H1 (cell line): ENCODE measurements around the gene CXCL10. TPM values are rescaled to one million over a fixed set of nuclear protein-coding genes. Genes with fewer than 3 reads are reported as not detected.

ENCODE experiments used
- BRCA1 ChIP-seq: IDR thresholded peaks from 2 replicates; pipeline ENCODE4 v1.6.1; 2012; ENCODE audit warnings: low read depth, low read length, improper control_type of control experiment
- EZH2 ChIP-seq: fragments of 200-600 bp; sonication (generic); IDR thresholded peaks from 2 replicates; pipeline ENCODE4 v1.7.1; 2012; ENCODE audit warnings: low read depth, mild to moderate bottlenecking, moderate library complexity, low read length, inconsistent platforms; ENCODE audit not compliant: severe bottlenecking
- FOSL1 ChIP-seq: IDR thresholded peaks from 2 replicates; pipeline ENCODE4 v1.6.1; 2011; ENCODE audit warnings: mild to moderate bottlenecking, low read depth, low read length, moderate library complexity; ENCODE audit not compliant: insufficient read depth
- HDAC2 ChIP-seq, 2 experiments: fragments of 300-600 bp in 1 of 2; sonication (generic) in 1 of 2; IDR thresholded peaks; 2 replicates each; pipeline ENCODE4 v1.6.1; 2011 to 2012; ENCODE audit warnings: low read depth in 2 of 2, low read length in 2 of 2, mild to moderate bottlenecking in 2 of 2, moderate library complexity in 2 of 2, borderline replicate concordance in 1 of 2, inconsistent platforms in 1 of 2
- KDM5A ChIP-seq: fragments of 200-600 bp; IDR thresholded peaks from 2 replicates; pipeline ENCODE4 v1.7.1; 2012; ENCODE audit warnings: mild to moderate bottlenecking, low read length, inconsistent platforms, mixed read lengths
- RBBP5 ChIP-seq: IDR thresholded peaks from 2 replicates; pipeline ENCODE4 v1.7.1; 2012; ENCODE audit warnings: low read depth, mild to moderate bottlenecking, inconsistent platforms, low read length, moderate library complexity, borderline replicate concordance
- RXRA ChIP-seq: IDR thresholded peaks from 2 replicates; pipeline ENCODE4 v1.6.1; 2011; ENCODE audit warnings: low read depth, mild to moderate bottlenecking, low read length, moderate library complexity; ENCODE audit not compliant: insufficient read depth
- SP4 ChIP-seq: IDR thresholded peaks from 2 replicates; pipeline ENCODE4 v1.6.1; 2012; ENCODE audit warnings: low read length, inconsistent platforms
- SUZ12 ChIP-seq: fragments of 200-600 bp; sonication (generic); IDR thresholded peaks from 2 replicates; pipeline ENCODE4 v1.6.1; 2012; ENCODE audit warnings: mild to moderate bottlenecking, inconsistent platforms, low read length, moderate library complexity, mixed read lengths
- polyA plus RNA-seq, 7 experiments: library from polyadenylated mRNA; depleted of rRNA in 3 of 7; stranded (reverse) in 5 of 7; unstranded in 2 of 7; fragments of >200 nt in 5 of 7; fragments of 200-250 nt in 2 of 7; gene quantifications; 1 replicate in 5 of 7; 2 replicates in 1 of 7; 4 replicates in 1 of 7; pipeline versions ENCODE4 v1.2.1 to v1.2.3, GENCODE V29; 2011 to 2013; ENCODE audit warnings: missing spikeins in 2 of 7, mixed read lengths in 2 of 7
- total RNA-seq: library from RNA; stranded (reverse); fragmentation: NEBNext Ultra II Directional; extraction: Animal tissue kit (Norgen Biotek cat#: 25700); gene quantifications from 2 replicates; pipeline ENCODE4 v1.2.1, GENCODE V29; 2021
- TF ChIP-seq, protein P1 (sequence below): fragments of 300-600 bp; sonication (generic); IDR thresholded peaks from 2 replicates; pipeline ENCODE4 v1.7.1; 2012; ENCODE audit warnings: low read length, moderate library complexity, mild to moderate bottlenecking, inconsistent platforms; ENCODE audit not compliant: insufficient replicate concordance

CXCL10 gene
- total and polyA plus RNA-seq, 2 of the 8 experiments (the other 6 are each of a cell fraction or from before 2014, with no cell fraction given) = not detected

DNA sequence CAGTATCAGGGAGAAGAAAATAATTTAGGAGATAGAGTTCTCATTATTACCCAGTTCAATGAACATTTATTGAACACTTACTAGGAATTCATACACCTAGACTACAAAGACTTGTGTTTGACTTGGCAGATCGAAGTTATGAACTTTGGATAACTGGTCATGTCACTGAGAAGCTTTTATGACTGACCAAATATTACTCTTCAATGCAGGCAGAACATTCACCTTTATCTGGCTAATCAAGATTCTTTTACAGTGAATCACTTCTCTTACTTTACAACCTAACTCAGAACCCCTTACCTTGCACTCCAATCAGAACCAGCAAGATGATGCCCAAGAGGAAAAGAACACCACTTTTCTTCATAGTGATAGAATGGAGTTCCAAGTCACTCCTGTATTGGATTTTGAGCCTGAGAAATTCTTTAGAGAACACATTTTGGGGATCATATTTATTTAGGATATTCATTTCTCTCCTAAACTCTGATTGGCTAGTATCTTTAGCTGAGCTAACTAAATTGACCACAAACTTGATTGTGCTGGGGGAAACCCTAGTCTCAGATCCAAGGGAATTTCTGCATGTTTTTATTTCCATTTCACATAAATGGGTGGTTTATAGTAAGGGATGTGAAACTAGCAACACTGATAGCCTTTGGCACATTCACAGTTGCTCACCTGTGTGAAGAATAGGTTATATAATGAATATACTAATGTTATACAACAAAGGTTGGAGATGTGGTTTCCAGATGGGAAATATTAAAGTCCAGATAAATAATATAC lies 16.0 kb downstream of the CXCL10 start, which contains the start of gene CXCL9 (continued):
- TF ChIP-seq, protein P1, sequence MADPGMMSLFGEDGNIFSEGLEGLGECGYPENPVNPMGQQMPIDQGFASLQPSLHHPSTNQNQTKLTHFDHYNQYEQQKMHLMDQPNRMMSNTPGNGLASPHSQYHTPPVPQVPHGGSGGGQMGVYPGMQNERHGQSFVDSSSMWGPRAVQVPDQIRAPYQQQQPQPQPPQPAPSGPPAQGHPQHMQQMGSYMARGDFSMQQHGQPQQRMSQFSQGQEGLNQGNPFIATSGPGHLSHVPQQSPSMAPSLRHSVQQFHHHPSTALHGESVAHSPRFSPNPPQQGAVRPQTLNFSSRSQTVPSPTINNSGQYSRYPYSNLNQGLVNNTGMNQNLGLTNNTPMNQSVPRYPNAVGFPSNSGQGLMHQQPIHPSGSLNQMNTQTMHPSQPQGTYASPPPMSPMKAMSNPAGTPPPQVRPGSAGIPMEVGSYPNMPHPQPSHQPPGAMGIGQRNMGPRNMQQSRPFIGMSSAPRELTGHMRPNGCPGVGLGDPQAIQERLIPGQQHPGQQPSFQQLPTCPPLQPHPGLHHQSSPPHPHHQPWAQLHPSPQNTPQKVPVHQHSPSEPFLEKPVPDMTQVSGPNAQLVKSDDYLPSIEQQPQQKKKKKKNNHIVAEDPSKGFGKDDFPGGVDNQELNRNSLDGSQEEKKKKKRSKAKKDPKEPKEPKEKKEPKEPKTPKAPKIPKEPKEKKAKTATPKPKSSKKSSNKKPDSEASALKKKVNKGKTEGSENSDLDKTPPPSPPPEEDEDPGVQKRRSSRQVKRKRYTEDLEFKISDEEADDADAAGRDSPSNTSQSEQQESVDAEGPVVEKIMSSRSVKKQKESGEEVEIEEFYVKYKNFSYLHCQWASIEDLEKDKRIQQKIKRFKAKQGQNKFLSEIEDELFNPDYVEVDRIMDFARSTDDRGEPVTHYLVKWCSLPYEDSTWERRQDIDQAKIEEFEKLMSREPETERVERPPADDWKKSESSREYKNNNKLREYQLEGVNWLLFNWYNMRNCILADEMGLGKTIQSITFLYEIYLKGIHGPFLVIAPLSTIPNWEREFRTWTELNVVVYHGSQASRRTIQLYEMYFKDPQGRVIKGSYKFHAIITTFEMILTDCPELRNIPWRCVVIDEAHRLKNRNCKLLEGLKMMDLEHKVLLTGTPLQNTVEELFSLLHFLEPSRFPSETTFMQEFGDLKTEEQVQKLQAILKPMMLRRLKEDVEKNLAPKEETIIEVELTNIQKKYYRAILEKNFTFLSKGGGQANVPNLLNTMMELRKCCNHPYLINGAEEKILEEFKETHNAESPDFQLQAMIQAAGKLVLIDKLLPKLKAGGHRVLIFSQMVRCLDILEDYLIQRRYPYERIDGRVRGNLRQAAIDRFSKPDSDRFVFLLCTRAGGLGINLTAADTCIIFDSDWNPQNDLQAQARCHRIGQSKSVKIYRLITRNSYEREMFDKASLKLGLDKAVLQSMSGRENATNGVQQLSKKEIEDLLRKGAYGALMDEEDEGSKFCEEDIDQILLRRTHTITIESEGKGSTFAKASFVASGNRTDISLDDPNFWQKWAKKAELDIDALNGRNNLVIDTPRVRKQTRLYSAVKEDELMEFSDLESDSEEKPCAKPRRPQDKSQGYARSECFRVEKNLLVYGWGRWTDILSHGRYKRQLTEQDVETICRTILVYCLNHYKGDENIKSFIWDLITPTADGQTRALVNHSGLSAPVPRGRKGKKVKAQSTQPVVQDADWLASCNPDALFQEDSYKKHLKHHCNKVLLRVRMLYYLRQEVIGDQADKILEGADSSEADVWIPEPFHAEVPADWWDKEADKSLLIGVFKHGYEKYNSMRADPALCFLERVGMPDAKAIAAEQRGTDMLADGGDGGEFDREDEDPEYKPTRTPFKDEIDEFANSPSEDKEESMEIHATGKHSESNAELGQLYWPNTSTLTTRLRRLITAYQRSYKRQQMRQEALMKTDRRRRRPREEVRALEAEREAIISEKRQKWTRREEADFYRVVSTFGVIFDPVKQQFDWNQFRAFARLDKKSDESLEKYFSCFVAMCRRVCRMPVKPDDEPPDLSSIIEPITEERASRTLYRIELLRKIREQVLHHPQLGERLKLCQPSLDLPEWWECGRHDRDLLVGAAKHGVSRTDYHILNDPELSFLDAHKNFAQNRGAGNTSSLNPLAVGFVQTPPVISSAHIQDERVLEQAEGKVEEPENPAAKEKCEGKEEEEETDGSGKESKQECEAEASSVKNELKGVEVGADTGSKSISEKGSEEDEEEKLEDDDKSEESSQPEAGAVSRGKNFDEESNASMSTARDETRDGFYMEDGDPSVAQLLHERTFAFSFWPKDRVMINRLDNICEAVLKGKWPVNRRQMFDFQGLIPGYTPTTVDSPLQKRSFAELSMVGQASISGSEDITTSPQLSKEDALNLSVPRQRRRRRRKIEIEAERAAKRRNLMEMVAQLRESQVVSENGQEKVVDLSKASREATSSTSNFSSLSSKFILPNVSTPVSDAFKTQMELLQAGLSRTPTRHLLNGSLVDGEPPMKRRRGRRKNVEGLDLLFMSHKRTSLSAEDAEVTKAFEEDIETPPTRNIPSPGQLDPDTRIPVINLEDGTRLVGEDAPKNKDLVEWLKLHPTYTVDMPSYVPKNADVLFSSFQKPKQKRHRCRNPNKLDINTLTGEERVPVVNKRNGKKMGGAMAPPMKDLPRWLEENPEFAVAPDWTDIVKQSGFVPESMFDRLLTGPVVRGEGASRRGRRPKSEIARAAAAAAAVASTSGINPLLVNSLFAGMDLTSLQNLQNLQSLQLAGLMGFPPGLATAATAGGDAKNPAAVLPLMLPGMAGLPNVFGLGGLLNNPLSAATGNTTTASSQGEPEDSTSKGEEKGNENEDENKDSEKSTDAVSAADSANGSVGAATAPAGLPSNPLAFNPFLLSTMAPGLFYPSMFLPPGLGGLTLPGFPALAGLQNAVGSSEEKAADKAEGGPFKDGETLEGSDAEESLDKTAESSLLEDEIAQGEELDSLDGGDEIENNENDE = no peak
- TF ChIP-seq SP4 = no peak
- TF ChIP-seq FOSL1 = no peak
- TF ChIP-seq EZH2 = no peak
- no peak for TF ChIP-seq KDM5A
- no peak for TF ChIP-seq RBBP5
- no peak for TF ChIP-seq HDAC2 (IDR thresholded peaks at IDR 0.05; ENCODE audit: borderline replicate concordance in 1 of 2, low read depth in 2 of 2, low read length in 2 of 2)
- no peak for TF ChIP-seq BRCA1
- TF ChIP-seq RXRA = no peak
- TF ChIP-seq SUZ12 = no peak
- TF ChIP-seq, all 59 proteins: peak for 0
